ENCODE data around the gene MT1F.

DNA sequence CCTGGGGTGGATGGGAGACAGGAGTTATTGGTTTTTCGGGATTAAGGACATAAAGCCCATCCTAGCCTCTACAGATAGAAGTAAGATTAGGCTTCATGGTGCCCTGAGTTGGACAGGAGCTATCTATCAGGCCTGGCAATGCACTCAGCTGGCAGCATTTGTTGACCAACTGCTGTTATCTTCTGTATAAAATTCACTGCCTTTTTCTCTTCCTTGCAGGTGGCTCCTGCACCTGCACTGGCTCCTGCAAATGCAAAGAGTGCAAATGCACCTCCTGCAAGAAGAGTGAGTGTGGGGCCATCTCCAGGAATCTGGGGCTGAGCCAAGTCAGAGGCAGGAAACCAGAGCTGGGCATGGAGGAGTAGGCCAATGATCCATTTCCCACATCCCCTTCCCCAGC lies 18.7 kb upstream of the MT1F start:
- TF ChIP-seq CTCF (conservative IDR thresholded peaks at IDR 0.05; ENCODE audit: low read depth, low read length) (no peak), EZH2 (IDR thresholded peaks at IDR 0.05; ENCODE audit: low read length, unreplicated experiment) (no peak)
